ENCODE measurements around the gene LRTM2.
A peak's percentile ranks its signal among the peaks of the same experiment; 100 is the strongest.

DNA sequence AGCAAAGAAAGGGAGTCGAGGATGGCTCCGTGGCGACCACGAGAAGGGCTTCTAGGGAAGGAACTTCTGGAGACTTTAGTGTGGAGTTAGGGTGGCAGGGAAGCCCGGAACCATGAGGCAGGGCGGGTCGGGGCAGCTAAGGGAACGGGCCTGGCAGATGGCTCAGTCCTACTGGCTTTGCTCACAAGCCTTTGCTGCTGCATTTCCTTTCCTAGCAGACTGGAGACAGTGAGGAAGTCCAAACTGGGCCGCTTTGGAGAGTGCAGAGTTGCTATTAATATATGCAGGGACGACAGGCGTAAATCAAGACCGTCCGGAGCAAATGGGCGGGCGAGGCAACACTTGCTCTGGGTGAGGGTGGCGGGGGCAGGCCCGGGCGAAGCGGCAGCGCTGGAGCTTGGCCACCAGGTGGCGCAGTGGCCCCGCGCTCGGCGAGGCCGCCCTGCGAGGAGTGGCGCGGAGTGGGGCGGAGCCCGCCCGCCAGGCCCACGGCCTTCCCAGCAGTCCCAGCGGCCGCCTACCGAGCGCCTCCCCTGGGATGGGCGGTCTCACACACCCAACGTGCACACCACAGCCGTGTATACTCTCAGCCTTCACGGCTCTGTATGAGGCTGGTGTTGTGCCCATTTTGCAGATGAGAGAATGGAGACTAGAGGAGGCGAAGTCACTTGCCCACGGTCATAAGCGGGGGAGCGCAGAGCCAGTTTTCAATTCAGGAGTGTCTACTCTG is 24.4 kb upstream of the LRTM2 start:
- TF ChIP-seq POLR2A (IDR thresholded peaks at IDR 0.05; ENCODE audit: low read depth, low read length) (peak; percentile 76), POLR2AphosphoS5 (IDR thresholded peaks at IDR 0.05; ENCODE audit: low read depth, low read length) (peak; percentile 81), TAF1 (IDR thresholded peaks at IDR 0.05; ENCODE audit: low read depth, low read length) (peak; percentile 61; the same call in 1 of the 2 replicates), POU2F2 (IDR thresholded peaks at IDR 0.05; ENCODE audit: low read depth, low read length) (no peak), PAX5 (IDR thresholded peaks at IDR 0.05; ENCODE audit: insufficient read depth, low read length, severe bottlenecking) (no peak), SPI1 (IDR thresholded peaks at IDR 0.05; ENCODE audit: low read depth, low read length) (no peak)
